H1 (cell line): Measurements from ENCODE around the gene UGT1A6. TPM values are rescaled to one million over a fixed set of nuclear protein-coding genes. Genes with fewer than 3 reads are reported as not detected.

Source experiments
- CTCF ChIA-PET: fragments of 300-600 bp; sonication (Branson Sonifier 250); formaldehyde crosslinking; loops from one replicate; lab custom pipeline; 2021; ENCODE audit not compliant: partially characterized antibody; lab: Charles Lee
- POLR2A ChIA-PET: fragments of 300-600 bp; sonication (Branson Sonifier 250); formaldehyde crosslinking; loops from one replicate; lab custom pipeline; 2021; ENCODE audit warnings: inconsistent platforms; ENCODE audit not compliant: partially characterized antibody; lab: Charles Lee
- DNase-seq, 2 experiments: peaks; one replicate each; pipeline versions ENCODE4 v3.0.0 to v3.0.0-alpha.2; 2010 to 2022; ENCODE audit warnings: low spot score in 2 of 2, low read depth in 1 of 2, mixed read lengths in 1 of 2
- FAIRE-seq: peaks from 2 replicates; lab custom pipeline; 2011; peaks lifted over from hg19 to GRCh38; lab: Jason Lieb, UNC
- H2AFZ ChIP-seq: 2 replicates; pipeline ENCODE4 v1.8.1; 2012; ENCODE audit warnings: low read length, inconsistent platforms
- H2AK5ac ChIP-seq: 2 replicates; pipeline ENCODE4 v1.6.1; 2013; ENCODE audit warnings: low read depth, low read length
- H2BK120ac ChIP-seq: replicated peaks from 2 replicates; pipeline ENCODE3; 2013; ENCODE audit warnings: low read depth, low read length, inconsistent platforms
- H2BK12ac ChIP-seq: 2 replicates; pipeline ENCODE4 v1.6.1; 2013; ENCODE audit warnings: low read depth, low read length
- H2BK15ac ChIP-seq: 2 replicates; pipeline ENCODE4 v1.6.1; 2013; ENCODE audit warnings: low read length
- H2BK20ac ChIP-seq: 2 replicates; pipeline ENCODE4 v1.6.1; 2013; ENCODE audit warnings: low read length
- H2BK5ac ChIP-seq: 2 replicates; pipeline ENCODE4 v1.6.1; 2013; ENCODE audit warnings: low read depth, low read length
- H3K14ac ChIP-seq: 2 replicates; pipeline ENCODE4 v1.6.1; 2013; ENCODE audit warnings: inconsistent platforms; ENCODE audit not compliant: insufficient read length
- H3K18ac ChIP-seq: 2 replicates; pipeline ENCODE4 v1.6.1; 2013; ENCODE audit warnings: low read length; ENCODE audit errors: extremely low read depth
- H3K23ac ChIP-seq: 2 replicates; pipeline ENCODE4 v1.6.1; 2013; ENCODE audit warnings: inconsistent platforms; ENCODE audit not compliant: insufficient read length
- H3K23me2 ChIP-seq: 2 replicates; pipeline ENCODE4 v1.6.1; 2013; ENCODE audit warnings: low read depth, low read length
- H3K27ac ChIP-seq: 2 replicates; pipeline ENCODE4 v1.6.1; 2011; ENCODE audit warnings: low read depth, low read length, inconsistent platforms
- H3K27me3 ChIP-seq, 4 experiments: replicated peaks in 1 of 4; 1 replicate in 1 of 4; 2 replicates in 3 of 4; pipeline versions ENCODE4 v1.6.1 to v1.8.1; 2011 to 2013; ENCODE audit warnings: low read length in 3 of 4, mild to moderate bottlenecking in 3 of 4, inconsistent platforms in 2 of 4, mixed read lengths in 2 of 4, moderate library complexity in 1 of 4; ENCODE audit not compliant: control insufficient read depth in 3 of 4, insufficient read depth in 3 of 4; ENCODE audit errors: extremely low read depth in 1 of 4
- H3K36me3 ChIP-seq, 4 experiments: 2 replicates each; pipeline versions ENCODE4 v1.6.1 to v1.8.1; 2011 to 2013; ENCODE audit warnings: mild to moderate bottlenecking in 4 of 4, low read length in 3 of 4, moderate library complexity in 2 of 4, control low read depth in 1 of 4, inconsistent platforms in 1 of 4; ENCODE audit not compliant: insufficient read depth in 4 of 4, control insufficient read depth in 2 of 4
- H3K4ac ChIP-seq: replicated peaks from 2 replicates; pipeline ENCODE3; 2013; ENCODE audit warnings: low read length, low read depth, mixed read lengths, inconsistent platforms; ENCODE audit not compliant: insufficient read length
- H3K4me1 ChIP-seq, 4 experiments: replicated peaks in 1 of 4; 1 replicate in 1 of 4; 2 replicates in 3 of 4; pipeline versions ENCODE4 v1.6.1 to v1.8.1; 2011 to 2013; ENCODE audit warnings: low read length in 3 of 4, inconsistent platforms in 2 of 4, mixed read lengths in 1 of 4; ENCODE audit not compliant: insufficient read depth in 4 of 4, control insufficient read depth in 3 of 4
- H3K4me2 ChIP-seq, 2 experiments: 2 replicates each; pipeline versions ENCODE4 v1.6.1 to v1.8.1; 2011 to 2013; ENCODE audit warnings: low read depth in 2 of 2, low read length in 2 of 2, control low read depth in 1 of 2, inconsistent platforms in 1 of 2, mild to moderate bottlenecking in 1 of 2; ENCODE audit not compliant: insufficient read depth in 1 of 2
- H3K4me3 ChIP-seq, 4 experiments: fragments of 200-600, 300-600 bp in 1 of 4; sonication (generic), shearing (Covaris generic), sonication (Bioruptor Twin) in 1 of 4; 2 replicates each; pipeline versions ENCODE4 v1.5.1 to v1.8.1; 2011 to 2016; ENCODE audit warnings: low read length in 4 of 4, low read depth in 3 of 4, control low read depth in 2 of 4, inconsistent platforms in 2 of 4, mild to moderate bottlenecking in 2 of 4, mixed read lengths in 1 of 4, moderate library complexity in 1 of 4; ENCODE audit not compliant: insufficient read depth in 2 of 4; ENCODE audit errors: extremely low read depth in 1 of 4
- H3K56ac ChIP-seq: replicated peaks from 2 replicates; pipeline ENCODE3; 2013; ENCODE audit warnings: low read depth, mild to moderate bottlenecking, mixed read lengths, low read length, inconsistent platforms; ENCODE audit not compliant: insufficient read length
- H3K79me1 ChIP-seq: 2 replicates; pipeline ENCODE4 v1.6.1; 2013; ENCODE audit warnings: low read depth, low read length, control low read depth
- H3K79me2 ChIP-seq, 2 experiments: 2 replicates each; pipeline versions ENCODE4 v1.6.1 to v1.8.1; 2012 to 2013; ENCODE audit warnings: low read length in 2 of 2, mild to moderate bottlenecking in 2 of 2, inconsistent platforms in 1 of 2; ENCODE audit not compliant: insufficient read depth in 2 of 2, control insufficient read depth in 1 of 2
- H3K9ac ChIP-seq, 4 experiments: replicated peaks in 1 of 4; 1 replicate in 1 of 4; 2 replicates in 3 of 4; pipeline versions ENCODE4 v1.6.1 to v1.8.1; 2011 to 2013; ENCODE audit warnings: low read depth in 3 of 4, low read length in 3 of 4, control low read depth in 2 of 4, mild to moderate bottlenecking in 2 of 4, moderate library complexity in 2 of 4, inconsistent platforms in 1 of 4; ENCODE audit errors: extremely low read depth in 1 of 4
- H3K9me3 ChIP-seq, 2 experiments: 2 replicates each; pipeline versions ENCODE4 v1.6.1 to v1.8.1; 2012 to 2013; ENCODE audit warnings: mild to moderate bottlenecking in 2 of 2, moderate library complexity in 2 of 2, control low read depth in 1 of 2, inconsistent platforms in 1 of 2, low read depth in 1 of 2, low read length in 1 of 2, mixed read lengths in 1 of 2; ENCODE audit not compliant: insufficient read depth in 2 of 2
- H4K20me1 ChIP-seq, 2 experiments: replicated peaks in 1 of 2; 2 replicates each; pipeline versions ENCODE3 to v1.8.1; 2011 to 2013; ENCODE audit warnings: inconsistent platforms in 2 of 2, low read length in 2 of 2, mild to moderate bottlenecking in 1 of 2; ENCODE audit not compliant: insufficient read depth in 2 of 2, control insufficient read depth in 1 of 2
- H4K5ac ChIP-seq: 2 replicates; pipeline ENCODE4 v1.6.1; 2013; ENCODE audit warnings: low read length, low read depth, mixed read lengths, inconsistent platforms; ENCODE audit not compliant: insufficient read length
- H4K8ac ChIP-seq: 2 replicates; pipeline ENCODE4 v1.8.0; 2013; ENCODE audit warnings: mild to moderate bottlenecking, moderate library complexity, low read length, inconsistent platforms; ENCODE audit not compliant: insufficient read depth; ENCODE audit errors: extremely low read depth
- H4K91ac ChIP-seq: replicated peaks from 2 replicates; pipeline ENCODE3; 2013; ENCODE audit warnings: low read length, mixed read lengths, inconsistent platforms; ENCODE audit not compliant: insufficient read length
- ATF3 ChIP-seq: IDR thresholded peaks from 2 replicates; pipeline ENCODE4 v1.6.1; 2011; ENCODE audit warnings: low read depth, mild to moderate bottlenecking, low read length; ENCODE audit not compliant: insufficient read depth
- E2F6 ChIP-seq: IDR thresholded peaks from 2 replicates; pipeline ENCODE4 v1.6.1; 2012; ENCODE audit warnings: inconsistent platforms
- EGR1 ChIP-seq: IDR thresholded peaks from 2 replicates; pipeline ENCODE4 v1.6.1; 2011; ENCODE audit warnings: low read depth, low read length, borderline replicate concordance
- EP300 ChIP-seq, 2 experiments: IDR thresholded peaks; 1 replicate in 1 of 2; 2 replicates in 1 of 2; pipeline ENCODE4 v1.6.1; 2011 to 2012; ENCODE audit warnings: low read depth in 2 of 2, low read length in 2 of 2, mild to moderate bottlenecking in 2 of 2, borderline replicate concordance in 1 of 2, inconsistent platforms in 1 of 2, moderate library complexity in 1 of 2
- GABPA ChIP-seq: IDR thresholded peaks from 2 replicates; pipeline ENCODE4 v1.6.1; 2011; ENCODE audit warnings: mild to moderate bottlenecking, low read length, moderate library complexity, borderline replicate concordance; ENCODE audit not compliant: insufficient read depth
- JUN ChIP-seq: IDR thresholded peaks from 2 replicates; pipeline ENCODE4 v1.6.1; 2011; ENCODE audit warnings: low read depth, mild to moderate bottlenecking, improper control_type of control experiment, low read length
- POLR2AphosphoS5 ChIP-seq: IDR thresholded peaks from 2 replicates; pipeline ENCODE4 v1.6.1; 2011; ENCODE audit warnings: low read depth, low read length
- RXRA ChIP-seq: IDR thresholded peaks from 2 replicates; pipeline ENCODE4 v1.6.1; 2011; ENCODE audit warnings: low read depth, mild to moderate bottlenecking, low read length, moderate library complexity; ENCODE audit not compliant: insufficient read depth
- SIN3A ChIP-seq, 2 experiments: IDR thresholded peaks in 1 of 2; conservative IDR thresholded peaks in 1 of 2; 2 replicates each; pipeline ENCODE4 v1.6.1; 2011 to 2012; ENCODE audit warnings: low read length in 2 of 2, improper control_type of control experiment in 1 of 2, low read depth in 1 of 2, mild to moderate bottlenecking in 1 of 2
- TBP ChIP-seq: IDR thresholded peaks from 2 replicates; pipeline ENCODE4 v1.6.1; 2011; ENCODE audit warnings: low read depth, low read length, improper control_type of control experiment
- TCF12 ChIP-seq: IDR thresholded peaks from 2 replicates; pipeline ENCODE4 v1.6.1; 2011; ENCODE audit warnings: low read depth, mild to moderate bottlenecking, low read length
- WGBS, 2 experiments: shearing (Covaris generic) in 1 of 2; methylation state at CpG; one replicate each; pipeline versions ENCODE4 v1.1.6 to v1.1.7; 2013 to 2015; ENCODE audit warnings: low lambda C conversion rate in 2 of 2, mixed read lengths in 2 of 2, inconsistent platforms in 1 of 2, low coverage in 1 of 2, missing lambda C conversion rate in 1 of 2; ENCODE audit not compliant: insufficient replicate concordance in 2 of 2, insufficient coverage in 1 of 2, insufficient read length in 1 of 2; ENCODE audit errors: extremely low coverage in 1 of 2, missing lambda C conversion rate in 1 of 2; 5-methylcytosine and 5-hydroxymethylcytosine counted together
- polyA plus RNA-seq, 7 experiments: library from polyadenylated mRNA; depleted of rRNA in 3 of 7; stranded (reverse) in 5 of 7; unstranded in 2 of 7; fragments of >200 nt in 5 of 7; fragments of 200-250 nt in 2 of 7; gene quantifications; 1 replicate in 5 of 7; 2 replicates in 1 of 7; 4 replicates in 1 of 7; pipeline versions ENCODE4 v1.2.1 to v1.2.3, GENCODE V29; 2011 to 2013; ENCODE audit warnings: missing spikeins in 2 of 7, mixed read lengths in 2 of 7
- total RNA-seq: library from RNA; stranded (reverse); fragmentation: NEBNext Ultra II Directional; extraction: Animal tissue kit (Norgen Biotek cat#: 25700); gene quantifications from 2 replicates; pipeline ENCODE4 v1.2.1, GENCODE V29; 2021

Gene UGT1A6
- total and polyA plus RNA-seq, 2 of the 8 experiments (the other 6 are each of a cell fraction or from before 2014, with no cell fraction given), result not detected

GRCh38 chr2:233821709-233822100 lies 129.0 kb downstream of the UGT1A6 start:
- Histone ChIP-seq H2BK12ac (no peak overlapping the region), H3K56ac (no peak overlapping the region), H3K79me2 (no peaks in the 10 kb centered on the region), H2BK5ac (no peak overlapping the region), H3K14ac (no peak overlapping the region), H2AK5ac (no peak overlapping the region), H3K4ac (no peak overlapping the region), H4K8ac (no peak overlapping the region), H2BK20ac (no peak overlapping the region), H4K91ac (no peak overlapping the region), H3K4me1 (no peaks in the 10 kb centered on the region), H3K4me2 (no peak overlapping the region), H2BK15ac (no peak overlapping the region), H4K5ac (no peak overlapping the region), H3K23me2 (no peaks in the 10 kb centered on the region), H3K27me3 (no peaks in the 10 kb centered on the region), H2AFZ (no peak overlapping the region), H3K18ac (no peak overlapping the region), H3K23ac (no peak overlapping the region), H3K9ac (no peak overlapping the region), H3K4me3 (no peak overlapping the region), H3K9me3 (no peaks in the 10 kb centered on the region), H2BK120ac (no peak overlapping the region), H3K79me1 (no peaks in the 10 kb centered on the region), H3K36me3 (no peaks in the 10 kb centered on the region), H4K20me1 (no peaks in the 10 kb centered on the region), H3K27ac (no peak overlapping the region)
- POLR2A ChIA-PET, result no interaction called here
- TF ChIP-seq TBP (no peak), POLR2AphosphoS5 (no peak), ATF3 (no peak), JUN (no peak), EP300 (IDR thresholded peaks at IDR 0.05; ENCODE audit: borderline replicate concordance in 1 of 2, low read depth in 2 of 2, low read length in 2 of 2) (no peak), E2F6 (no peak), RXRA (no peak), EGR1 (no peak), SIN3A (conservative IDR thresholded peaks at IDR 0.05 in 1 of 2, IDR thresholded peaks at IDR 0.05 in 1 of 2; ENCODE audit: low read depth in 1 of 2, low read length in 2 of 2) (no peak), TCF12 (no peak), GABPA (no peak)
- CTCF ChIA-PET, result interaction anchor here (2.0 kb wide), 1 partner anchor 373 kb away, joined by 6 read pairs; no protein-coding TSS in a partner anchor
- DNase-seq (no peak), FAIRE-seq (no peak)
- 95% methylated on average over 8 of the region's 8 CpGs; no CpG with 5 or more reads in 1 of the 2 experiments for WGBS, 2 experiments
